KMS-11 (cell line): ENCODE measurements around the gene ABCA3.

Experiments used
- H2AFZ ChIP-seq: fragments of 200-600 bp; sonication (generic); 2 replicates; pipeline ENCODE4 v1.6.1; 2016; ENCODE audit warnings: antibody characterized with exemption, mixed run types, low read depth
- H3K27ac ChIP-seq: fragments of 200-600 bp; sonication (generic); 2 replicates; pipeline ENCODE4 v1.6.1; 2016; ENCODE audit warnings: mild to moderate bottlenecking, mixed run types
- H3K27me3 ChIP-seq: fragments of 200-600 bp; sonication (generic); 2 replicates; pipeline ENCODE4 v1.6.1; 2017; ENCODE audit warnings: mild to moderate bottlenecking, low read depth, mixed run types, moderate library complexity; ENCODE audit not compliant: insufficient read depth
- H3K36me3 ChIP-seq: fragments of 200-600 bp; sonication (generic); 2 replicates; pipeline ENCODE4 v1.6.1; 2017; ENCODE audit warnings: mild to moderate bottlenecking, mixed run types; ENCODE audit not compliant: insufficient read depth
- H3K4me1 ChIP-seq: fragments of 200-600 bp; sonication (generic); 2 replicates; pipeline ENCODE4 v1.6.1; 2016; ENCODE audit warnings: mild to moderate bottlenecking, low read depth, mixed run types; ENCODE audit not compliant: poor library complexity, severe bottlenecking
- H3K4me2 ChIP-seq: fragments of 200-600 bp; sonication (generic); 2 replicates; pipeline ENCODE4 v1.7.0; 2016; ENCODE audit warnings: mild to moderate bottlenecking, mixed run types
- H3K4me3 ChIP-seq: fragments of 200-600 bp; sonication (generic); IDR thresholded peaks from 2 replicates; pipeline ENCODE4 v1.6.1; 2017; ENCODE audit warnings: low read depth, low read length, mixed read lengths; ENCODE audit not compliant: insufficient read depth
- H3K79me2 ChIP-seq: fragments of 200-600 bp; sonication (generic); 2 replicates; pipeline ENCODE4 v1.6.1; 2016; ENCODE audit warnings: low read depth, mixed run types; ENCODE audit not compliant: insufficient read depth
- H3K9ac ChIP-seq: fragments of 200-600 bp; sonication (generic); 2 replicates; pipeline ENCODE4 v1.6.1; 2016; ENCODE audit warnings: mild to moderate bottlenecking, mixed run types
- H4K20me1 ChIP-seq: fragments of 200-600 bp; sonication (generic); 2 replicates; pipeline ENCODE4 v1.6.1; 2016; ENCODE audit warnings: mild to moderate bottlenecking, mixed run types; ENCODE audit not compliant: insufficient read depth
- CTCF ChIP-seq: fragments of 200-600 bp; sonication (generic); conservative IDR thresholded peaks from 2 replicates; pipeline ENCODE4 v1.6.1; 2017; ENCODE audit warnings: low read depth, mild to moderate bottlenecking, antibody characterized with exemption, low read length, moderate library complexity, mixed read lengths

ABCA3 gene

GRCh38 chr16:2277466-2278271, 62.9 kb downstream of the ABCA3 start:
- Histone ChIP-seq H3K27me3 (no peaks in the 10 kb centered on the region), H3K4me1 (no peaks in the 10 kb centered on the region), H3K79me2 (no peaks in the 10 kb centered on the region), H3K36me3 (no peaks in the 10 kb centered on the region), H3K9ac (no peak overlapping the region), H4K20me1 (no peaks in the 10 kb centered on the region), H3K4me3 (no peak overlapping the region), H3K4me2 (no peak overlapping the region), H3K27ac (no peak overlapping the region), H2AFZ (no peak overlapping the region)
- no peak for TF ChIP-seq CTCF

GRCh38 chr16:2276368-2277195, 63.9 kb downstream of the ABCA3 start:
- H3K27ac ChIP-seq = no peak overlapping the region
- no peak overlapping the region for H3K9ac ChIP-seq
- no peaks in the 10 kb centered on the region for H4K20me1 ChIP-seq
- H3K36me3 ChIP-seq = no peaks in the 10 kb centered on the region
- H3K27me3 ChIP-seq = no peaks in the 10 kb centered on the region
- H3K79me2 ChIP-seq = no peaks in the 10 kb centered on the region
- H3K4me3 ChIP-seq = no peak overlapping the region
- TF ChIP-seq CTCF = no peak
- H3K4me1 ChIP-seq = no peaks in the 10 kb centered on the region
- no peak overlapping the region for H2AFZ ChIP-seq
- no peak overlapping the region for H3K4me2 ChIP-seq

- Histone ChIP-seq H3K27ac (no peak overlapping the region), H3K4me2 (no peak overlapping the region)
Measured at GRCh38 chr16:2275476-2276367, 64.8 kb downstream of the ABCA3 start.

More at GRCh38 chr16:2275476-2276367, 64.8 kb downstream of the ABCA3 start:
- no peaks in the 10 kb centered on the region for H3K4me1 ChIP-seq
- no peaks in the 10 kb centered on the region for H3K36me3 ChIP-seq
- H3K4me3 ChIP-seq = no peak overlapping the region
- H3K27me3 ChIP-seq = no peaks in the 10 kb centered on the region
- H2AFZ ChIP-seq = no peak overlapping the region
- H3K9ac ChIP-seq = no peak overlapping the region
- no peaks in the 10 kb centered on the region for H4K20me1 ChIP-seq
- H3K79me2 ChIP-seq = no peaks in the 10 kb centered on the region
- TF ChIP-seq CTCF = no peak
